GM18508 (cell line): ENCODE measurements around the gene RBM28.

ENCODE experiments used
- ATAC-seq: cut with Tn5 transposase; IDR thresholded peaks from one replicate; pipeline ENCODE4 v1.9.1; 2021; ENCODE audit warnings: moderate number of reproducible peaks; ENCODE audit not compliant: insufficient read depth, unreplicated experiment

RBM28 gene

GRCh38 chr7:128351296-128352152 lies 7.8 kb upstream of the RBM28 start:
- no peak for ATAC-seq

GRCh38 chr7:128350708-128351295 lies 7.1 kb upstream of the RBM28 start:
- ATAC-seq: no peak

GRCh38 chr7:128349466-128349825 lies 5.7 kb upstream of the RBM28 start:
- ATAC-seq: no peak

- no peak for ATAC-seq
These were observed 4.0 kb upstream of the RBM28 start for GRCh38 chr7:128347647-128348097.

GRCh38 chr7:128344431-128344774 lies 695 bp upstream of the RBM28 start:
- ATAC-seq: no peak

GRCh38 chr7:128341733-128342132 lies 2.0 kb downstream of the RBM28 start:
- no peak for ATAC-seq

GRCh38 chr7:128335730-128336129 lies 8.0 kb downstream of the RBM28 start:
- ATAC-seq: no peak

GRCh38 chr7:128324368-128324680 lies 19.4 kb downstream of the RBM28 start:
- no peak for ATAC-seq

GRCh38 chr7:128323459-128324367 lies 20.0 kb downstream of the RBM28 start:
- ATAC-seq: no peak

GRCh38 chr7:128323040-128323439 lies 20.7 kb downstream of the RBM28 start:
- no peak for ATAC-seq

- ATAC-seq: no peak
These were observed 21.6 kb downstream of the RBM28 start for GRCh38 chr7:128322040-128322643.

- no peak for ATAC-seq
These were observed 22.7 kb downstream of the RBM28 start for GRCh38 chr7:128321044-128321422.

- no peak for ATAC-seq
These were observed 25.0 kb downstream of the RBM28 start for GRCh38 chr7:128318691-128319090.

- ATAC-seq: no peak
These were observed 32.7 kb downstream of the RBM28 start for GRCh38 chr7:128311013-128311412.

GRCh38 chr7:128310499-128310898 lies 33.2 kb downstream of the RBM28 start:
- no peak for ATAC-seq

- ATAC-seq: no peak
These were observed 33.7 kb downstream of the RBM28 start for GRCh38 chr7:128309976-128310375.

GRCh38 chr7:128309124-128309523 lies 34.6 kb downstream of the RBM28 start:
- ATAC-seq: no peak

GRCh38 chr7:128307061-128307460 lies 36.6 kb downstream of the RBM28 start:
- ATAC-seq: no peak

GRCh38 chr7:128304212-128304611 lies 39.5 kb downstream of the RBM28 start:
- ATAC-seq: no peak

- ATAC-seq: no peak
These were observed 40.1 kb downstream of the RBM28 start for GRCh38 chr7:128303643-128304042.

- ATAC-seq: no peak
These were observed 40.6 kb downstream of the RBM28 start for GRCh38 chr7:128303133-128303532.
